H1 (cell line): Measurements from ENCODE around the gene SERPINH1. TPM values are rescaled to one million over a fixed set of nuclear protein-coding genes. Genes with fewer than 3 reads are reported as not detected.

Source experiments
- CTCF ChIA-PET: fragments of 300-600 bp; sonication (Branson Sonifier 250); formaldehyde crosslinking; loops from one replicate; lab custom pipeline; 2021; ENCODE audit not compliant: partially characterized antibody; lab: Charles Lee
- POLR2A ChIA-PET: fragments of 300-600 bp; sonication (Branson Sonifier 250); formaldehyde crosslinking; loops from one replicate; lab custom pipeline; 2021; ENCODE audit warnings: inconsistent platforms; ENCODE audit not compliant: partially characterized antibody; lab: Charles Lee
- DNase-seq, 2 experiments: peaks; one replicate each; pipeline versions ENCODE4 v3.0.0 to v3.0.0-alpha.2; 2010 to 2022; ENCODE audit warnings: low spot score in 2 of 2, low read depth in 1 of 2, mixed read lengths in 1 of 2
- FAIRE-seq: peaks from 2 replicates; lab custom pipeline; 2011; peaks lifted over from hg19 to GRCh38; lab: Jason Lieb, UNC
- H2AFZ ChIP-seq: 2 replicates; pipeline ENCODE4 v1.8.1; 2012; ENCODE audit warnings: low read length, inconsistent platforms
- H2AK5ac ChIP-seq: 2 replicates; pipeline ENCODE4 v1.6.1; 2013; ENCODE audit warnings: low read depth, low read length
- H2BK120ac ChIP-seq: replicated peaks from 2 replicates; pipeline ENCODE3; 2013; ENCODE audit warnings: low read depth, low read length, inconsistent platforms
- H2BK12ac ChIP-seq: 2 replicates; pipeline ENCODE4 v1.6.1; 2013; ENCODE audit warnings: low read depth, low read length
- H2BK15ac ChIP-seq: 2 replicates; pipeline ENCODE4 v1.6.1; 2013; ENCODE audit warnings: low read length
- H2BK20ac ChIP-seq: 2 replicates; pipeline ENCODE4 v1.6.1; 2013; ENCODE audit warnings: low read length
- H2BK5ac ChIP-seq: 2 replicates; pipeline ENCODE4 v1.6.1; 2013; ENCODE audit warnings: low read depth, low read length
- H3K14ac ChIP-seq: 2 replicates; pipeline ENCODE4 v1.6.1; 2013; ENCODE audit warnings: inconsistent platforms; ENCODE audit not compliant: insufficient read length
- H3K18ac ChIP-seq: 2 replicates; pipeline ENCODE4 v1.6.1; 2013; ENCODE audit warnings: low read length; ENCODE audit errors: extremely low read depth
- H3K23ac ChIP-seq: 2 replicates; pipeline ENCODE4 v1.6.1; 2013; ENCODE audit warnings: inconsistent platforms; ENCODE audit not compliant: insufficient read length
- H3K23me2 ChIP-seq: 2 replicates; pipeline ENCODE4 v1.6.1; 2013; ENCODE audit warnings: low read depth, low read length
- H3K27ac ChIP-seq: 2 replicates; pipeline ENCODE4 v1.6.1; 2011; ENCODE audit warnings: low read depth, low read length, inconsistent platforms
- H3K27me3 ChIP-seq, 4 experiments: replicated peaks in 1 of 4; 1 replicate in 1 of 4; 2 replicates in 3 of 4; pipeline versions ENCODE4 v1.6.1 to v1.8.1; 2011 to 2013; ENCODE audit warnings: low read length in 3 of 4, mild to moderate bottlenecking in 3 of 4, inconsistent platforms in 2 of 4, mixed read lengths in 2 of 4, moderate library complexity in 1 of 4; ENCODE audit not compliant: control insufficient read depth in 3 of 4, insufficient read depth in 3 of 4; ENCODE audit errors: extremely low read depth in 1 of 4
- H3K36me3 ChIP-seq, 4 experiments: 2 replicates each; pipeline versions ENCODE4 v1.6.1 to v1.8.1; 2011 to 2013; ENCODE audit warnings: mild to moderate bottlenecking in 4 of 4, low read length in 3 of 4, moderate library complexity in 2 of 4, control low read depth in 1 of 4, inconsistent platforms in 1 of 4; ENCODE audit not compliant: insufficient read depth in 4 of 4, control insufficient read depth in 2 of 4
- H3K4ac ChIP-seq: replicated peaks from 2 replicates; pipeline ENCODE3; 2013; ENCODE audit warnings: low read length, low read depth, mixed read lengths, inconsistent platforms; ENCODE audit not compliant: insufficient read length
- H3K4me1 ChIP-seq, 4 experiments: replicated peaks in 1 of 4; 1 replicate in 1 of 4; 2 replicates in 3 of 4; pipeline versions ENCODE4 v1.6.1 to v1.8.1; 2011 to 2013; ENCODE audit warnings: low read length in 3 of 4, inconsistent platforms in 2 of 4, mixed read lengths in 1 of 4; ENCODE audit not compliant: insufficient read depth in 4 of 4, control insufficient read depth in 3 of 4
- H3K4me2 ChIP-seq, 2 experiments: 2 replicates each; pipeline versions ENCODE4 v1.6.1 to v1.8.1; 2011 to 2013; ENCODE audit warnings: low read depth in 2 of 2, low read length in 2 of 2, control low read depth in 1 of 2, inconsistent platforms in 1 of 2, mild to moderate bottlenecking in 1 of 2; ENCODE audit not compliant: insufficient read depth in 1 of 2
- H3K4me3 ChIP-seq, 4 experiments: fragments of 200-600, 300-600 bp in 1 of 4; sonication (generic), shearing (Covaris generic), sonication (Bioruptor Twin) in 1 of 4; 2 replicates each; pipeline versions ENCODE4 v1.5.1 to v1.8.1; 2011 to 2016; ENCODE audit warnings: low read length in 4 of 4, low read depth in 3 of 4, control low read depth in 2 of 4, inconsistent platforms in 2 of 4, mild to moderate bottlenecking in 2 of 4, mixed read lengths in 1 of 4, moderate library complexity in 1 of 4; ENCODE audit not compliant: insufficient read depth in 2 of 4; ENCODE audit errors: extremely low read depth in 1 of 4
- H3K56ac ChIP-seq: replicated peaks from 2 replicates; pipeline ENCODE3; 2013; ENCODE audit warnings: low read depth, mild to moderate bottlenecking, mixed read lengths, low read length, inconsistent platforms; ENCODE audit not compliant: insufficient read length
- H3K79me1 ChIP-seq: 2 replicates; pipeline ENCODE4 v1.6.1; 2013; ENCODE audit warnings: low read depth, low read length, control low read depth
- H3K79me2 ChIP-seq, 2 experiments: 2 replicates each; pipeline versions ENCODE4 v1.6.1 to v1.8.1; 2012 to 2013; ENCODE audit warnings: low read length in 2 of 2, mild to moderate bottlenecking in 2 of 2, inconsistent platforms in 1 of 2; ENCODE audit not compliant: insufficient read depth in 2 of 2, control insufficient read depth in 1 of 2
- H3K9ac ChIP-seq, 4 experiments: replicated peaks in 1 of 4; 1 replicate in 1 of 4; 2 replicates in 3 of 4; pipeline versions ENCODE4 v1.6.1 to v1.8.1; 2011 to 2013; ENCODE audit warnings: low read depth in 3 of 4, low read length in 3 of 4, control low read depth in 2 of 4, mild to moderate bottlenecking in 2 of 4, moderate library complexity in 2 of 4, inconsistent platforms in 1 of 4; ENCODE audit errors: extremely low read depth in 1 of 4
- H3K9me3 ChIP-seq, 2 experiments: 2 replicates each; pipeline versions ENCODE4 v1.6.1 to v1.8.1; 2012 to 2013; ENCODE audit warnings: mild to moderate bottlenecking in 2 of 2, moderate library complexity in 2 of 2, control low read depth in 1 of 2, inconsistent platforms in 1 of 2, low read depth in 1 of 2, low read length in 1 of 2, mixed read lengths in 1 of 2; ENCODE audit not compliant: insufficient read depth in 2 of 2
- H4K20me1 ChIP-seq, 2 experiments: replicated peaks in 1 of 2; 2 replicates each; pipeline versions ENCODE3 to v1.8.1; 2011 to 2013; ENCODE audit warnings: inconsistent platforms in 2 of 2, low read length in 2 of 2, mild to moderate bottlenecking in 1 of 2; ENCODE audit not compliant: insufficient read depth in 2 of 2, control insufficient read depth in 1 of 2
- H4K5ac ChIP-seq: 2 replicates; pipeline ENCODE4 v1.6.1; 2013; ENCODE audit warnings: low read length, low read depth, mixed read lengths, inconsistent platforms; ENCODE audit not compliant: insufficient read length
- H4K8ac ChIP-seq: 2 replicates; pipeline ENCODE4 v1.8.0; 2013; ENCODE audit warnings: mild to moderate bottlenecking, moderate library complexity, low read length, inconsistent platforms; ENCODE audit not compliant: insufficient read depth; ENCODE audit errors: extremely low read depth
- H4K91ac ChIP-seq: replicated peaks from 2 replicates; pipeline ENCODE3; 2013; ENCODE audit warnings: low read length, mixed read lengths, inconsistent platforms; ENCODE audit not compliant: insufficient read length
- ASH2L ChIP-seq: fragments of 200-600, 300-600 bp; sonication (generic); IDR thresholded peaks from one replicate; pipeline ENCODE4 v1.7.1; 2017; ENCODE audit warnings: low read length
- E2F6 ChIP-seq: IDR thresholded peaks from 2 replicates; pipeline ENCODE4 v1.6.1; 2012; ENCODE audit warnings: inconsistent platforms
- PHF8 ChIP-seq: fragments of 200-600 bp; sonication (generic); conservative IDR thresholded peaks from 2 replicates; pipeline ENCODE4 v1.7.1; 2012; ENCODE audit warnings: low read depth, mild to moderate bottlenecking, inconsistent platforms, low read length, moderate library complexity
- POLR2A ChIP-seq, 2 experiments: IDR thresholded peaks; 1 replicate in 1 of 2; 2 replicates in 1 of 2; pipeline ENCODE4 v1.6.1; 2011; ENCODE audit warnings: low read depth in 2 of 2, low read length in 2 of 2, mild to moderate bottlenecking in 2 of 2; ENCODE audit errors: control extremely low read depth in 1 of 2
- RAD21 ChIP-seq, 2 experiments: IDR thresholded peaks in 1 of 2; conservative IDR thresholded peaks in 1 of 2; 2 replicates each; pipeline ENCODE4 v1.6.1; 2011; ENCODE audit warnings: low read depth in 2 of 2, low read length in 2 of 2, improper control_type of control experiment in 1 of 2, inconsistent platforms in 1 of 2, mild to moderate bottlenecking in 1 of 2, moderate library complexity in 1 of 2
- RBBP5 ChIP-seq: IDR thresholded peaks from 2 replicates; pipeline ENCODE4 v1.7.1; 2012; ENCODE audit warnings: low read depth, mild to moderate bottlenecking, inconsistent platforms, low read length, moderate library complexity, borderline replicate concordance
- TAF1 ChIP-seq: IDR thresholded peaks from 2 replicates; pipeline ENCODE4 v1.6.1; 2011; ENCODE audit warnings: mild to moderate bottlenecking, low read depth, low read length
- TBP ChIP-seq: IDR thresholded peaks from 2 replicates; pipeline ENCODE4 v1.6.1; 2011; ENCODE audit warnings: low read depth, low read length, improper control_type of control experiment
- WGBS, 2 experiments: shearing (Covaris generic) in 1 of 2; methylation state at CpG; one replicate each; pipeline versions ENCODE4 v1.1.6 to v1.1.7; 2013 to 2015; ENCODE audit warnings: low lambda C conversion rate in 2 of 2, mixed read lengths in 2 of 2, inconsistent platforms in 1 of 2, low coverage in 1 of 2, missing lambda C conversion rate in 1 of 2; ENCODE audit not compliant: insufficient replicate concordance in 2 of 2, insufficient coverage in 1 of 2, insufficient read length in 1 of 2; ENCODE audit errors: extremely low coverage in 1 of 2, missing lambda C conversion rate in 1 of 2; 5-methylcytosine and 5-hydroxymethylcytosine counted together
- polyA plus RNA-seq, 7 experiments: library from polyadenylated mRNA; depleted of rRNA in 3 of 7; stranded (reverse) in 5 of 7; unstranded in 2 of 7; fragments of >200 nt in 5 of 7; fragments of 200-250 nt in 2 of 7; gene quantifications; 1 replicate in 5 of 7; 2 replicates in 1 of 7; 4 replicates in 1 of 7; pipeline versions ENCODE4 v1.2.1 to v1.2.3, GENCODE V29; 2011 to 2013; ENCODE audit warnings: missing spikeins in 2 of 7, mixed read lengths in 2 of 7
- total RNA-seq: library from RNA; stranded (reverse); fragmentation: NEBNext Ultra II Directional; extraction: Animal tissue kit (Norgen Biotek cat#: 25700); gene quantifications from 2 replicates; pipeline ENCODE4 v1.2.1, GENCODE V29; 2021

SERPINH1 gene
- total and polyA plus RNA-seq, 2 of the 8 experiments (the other 6 are each of a cell fraction or from before 2014, with no cell fraction given), result 420 to 621 TPM

DNA sequence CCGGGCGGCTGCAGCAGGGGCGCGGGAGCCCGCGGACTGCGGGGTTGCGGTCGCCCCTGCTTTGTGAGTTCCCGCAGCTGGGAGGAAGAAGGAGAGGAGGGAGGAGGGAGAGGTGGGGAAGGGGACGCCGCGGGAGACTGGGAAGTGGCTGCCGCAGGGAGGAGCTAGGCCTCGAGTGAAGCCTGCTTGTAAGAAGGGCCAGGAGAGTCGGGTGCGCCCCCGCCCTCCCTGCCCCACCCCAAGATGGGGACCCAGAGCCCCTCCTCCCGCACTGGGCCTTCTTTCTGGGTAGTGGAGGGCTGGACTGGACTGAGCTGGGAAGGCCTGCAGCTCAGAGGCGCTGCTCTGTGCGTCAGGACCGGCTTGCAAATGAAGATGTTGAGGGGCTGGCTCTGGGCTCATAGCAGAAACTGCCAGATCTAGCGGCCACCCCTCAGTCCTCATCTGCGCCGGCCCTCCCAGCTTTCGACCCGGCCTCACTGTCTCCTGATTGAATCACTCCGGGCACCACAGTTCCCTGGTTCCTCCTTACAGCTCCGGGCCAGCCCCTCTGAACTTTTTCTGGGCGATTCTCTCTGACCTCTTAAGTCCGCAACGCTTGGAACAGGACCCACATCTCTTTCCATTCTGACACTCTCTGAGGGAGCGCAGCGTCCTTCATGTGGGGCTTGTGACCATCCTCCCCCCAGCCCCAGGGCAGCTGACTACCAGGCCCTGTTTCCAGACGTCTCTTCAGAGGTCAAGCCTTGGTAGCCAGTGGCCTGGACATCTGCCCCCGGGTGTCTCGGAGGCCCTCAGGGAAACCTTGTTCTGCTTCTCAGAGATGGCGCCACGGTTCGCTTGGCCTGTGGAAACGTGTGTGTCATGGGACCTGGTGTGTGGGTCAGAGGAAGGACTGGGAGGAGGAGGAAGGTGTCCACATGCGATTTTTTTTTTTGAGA is 21.9 kb downstream of the SERPINH1 start:
- Histone ChIP-seq H3K4me2 (peak overlapping the region; percentile 73 to 88), H3K56ac (peak overlapping the region; percentile 56)
- CTCF ChIA-PET, result interaction anchor here (0.7 to 4.8 kb wide), 13 partner anchors 9 to 139 kb away, joined by 3 to 27 read pairs (median 5); no protein-coding TSS in a partner anchor
- peak; percentile 54; the same call in 1 of the 2 replicates for TF ChIP-seq TBP
- peak in 1 of 2 experiments; percentile 71; a peak in 2 of 3 replicates for TF ChIP-seq POLR2A (IDR thresholded peaks at IDR 0.05; ENCODE audit: control extremely low read depth in 1 of 2, low read depth in 2 of 2, low read length in 2 of 2)
- peak; percentile 40; the same call in 1 of the 2 replicates for TF ChIP-seq TAF1
- TF ChIP-seq PHF8, result peak; percentile 46
- TF ChIP-seq E2F6, result 0 out of 2 replicates have a peak, but pooled peaks have one; percentile 33
- peak; percentile 82; the same call in 1 of the 2 replicates for TF ChIP-seq RBBP5
- peak; percentile 15 for TF ChIP-seq ASH2L
- no peak for TF ChIP-seq RAD21 (IDR thresholded peaks at IDR 0.05 in 1 of 2, conservative IDR thresholded peaks at IDR 0.05 in 1 of 2; ENCODE audit: low read depth in 2 of 2, low read length in 2 of 2)

More for the DNA sequence above, 21.9 kb downstream of the SERPINH1 start:
- Histone ChIP-seq H2BK5ac (peak overlapping the region; percentile 88), H4K91ac (peak overlapping the region; percentile 89), H3K23ac (no peak overlapping the region), H2AK5ac (no peak overlapping the region), H4K5ac (peak overlapping the region; percentile 67), H3K4ac (peak overlapping the region; percentile 53), H3K18ac (peak overlapping the region; percentile 93), H3K9ac (peak overlapping the region; percentile 37 to 74 (median 72)), H3K23me2 (peaks cover 3% of the 10 kb centered on the region; the same call in 1 of the 2 replicates), H2AFZ (0 out of 2 replicates have a peak overlapping the region, but pooled peaks have one; percentile 11), H4K20me1 (no peaks in the 10 kb centered on the region), H3K9me3 (no peaks in the 10 kb centered on the region), H3K4me1 (peaks cover 2 to 17% (median 14%) of the 10 kb centered on the region in 4 experiments), H3K36me3 (no peaks in the 10 kb centered on the region), H3K4me3 (peak overlapping the region; percentile 58 to 77 (median 66)), H2BK12ac (0 out of 2 replicates have a peak overlapping the region, but pooled peaks have one; percentile 39), H3K27ac (peak overlapping the region; percentile 50; the same call in 1 of the 2 replicates), H4K8ac (peak overlapping the region; percentile 95; the same call in 1 of the 2 replicates), H2BK20ac (no peak overlapping the region), H3K79me2 (no peaks in the 10 kb centered on the region), H3K79me1 (no peaks in the 10 kb centered on the region; the same call in 1 of the 2 replicates), H2BK15ac (no peak overlapping the region), H3K27me3 (no peaks in the 10 kb centered on the region), H2BK120ac (no peak overlapping the region), H3K14ac (no peak overlapping the region)
- WGBS, 2 experiments, result 41% methylated on average over 24 of the region's 42 CpGs; no CpG with 5 or more reads in 1 of the 2 experiments
- no peak for FAIRE-seq
- POLR2A ChIA-PET, result interaction anchor here (0.7 to 35.1 kb wide), 12 partner anchors 9 to 128 kb away, joined by 3 to 1120 read pairs (median 4); partner anchors contain the start of genes GDPD5, MAP6 and SERPINH1
- DNase-seq, result peak in 1 of 2 experiments; percentile 75
